ENCODE measurements around the gene IFT52.
"Not testable (repeated sequence)": the region's sequence is repeated elsewhere in the genome, so short reads cannot be mapped to it uniquely, and the experiment has no call there.

Gene IFT52

DNA sequence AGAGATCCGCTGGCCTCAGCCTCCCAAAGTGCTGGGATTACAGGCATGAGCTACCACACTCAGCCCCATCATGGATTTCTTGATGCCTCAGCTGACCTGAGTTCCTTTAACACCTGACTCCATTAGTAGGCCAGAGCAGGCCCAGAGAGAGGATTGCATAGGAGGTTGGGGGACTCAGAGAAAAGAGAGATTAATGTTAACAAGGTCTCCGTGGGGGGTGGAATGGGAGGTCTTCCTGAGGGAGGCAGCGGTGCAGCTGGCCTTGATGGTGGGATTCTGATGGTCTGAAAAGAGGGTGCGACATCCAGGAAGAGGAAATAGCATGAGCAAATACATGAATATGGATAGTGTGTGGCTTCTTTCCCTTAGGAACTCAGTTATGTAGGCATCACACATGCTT, 22.0 kb upstream of the IFT52 start:
- no peak for DNase-seq

DNA sequence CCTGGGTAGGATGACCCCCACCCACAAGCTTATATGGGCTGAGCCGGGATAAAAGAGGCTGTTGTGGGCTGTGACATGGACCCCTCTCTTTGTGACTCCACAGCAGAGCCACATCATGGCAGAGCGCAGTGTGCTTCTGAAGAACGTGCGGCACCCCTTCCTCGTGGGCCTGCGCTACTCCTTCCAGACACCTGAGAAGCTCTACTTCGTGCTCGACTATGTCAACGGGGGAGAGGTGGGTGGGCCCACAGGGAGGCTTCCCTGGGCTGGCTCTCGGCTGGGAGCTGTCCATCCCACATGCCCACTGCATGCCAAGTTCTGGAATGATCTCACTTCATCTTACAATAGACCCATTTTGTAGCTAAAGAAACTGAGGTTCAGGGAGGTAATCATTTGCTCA, 21.5 kb upstream of the IFT52 start:
- DNase-seq, result no peak

DNA sequence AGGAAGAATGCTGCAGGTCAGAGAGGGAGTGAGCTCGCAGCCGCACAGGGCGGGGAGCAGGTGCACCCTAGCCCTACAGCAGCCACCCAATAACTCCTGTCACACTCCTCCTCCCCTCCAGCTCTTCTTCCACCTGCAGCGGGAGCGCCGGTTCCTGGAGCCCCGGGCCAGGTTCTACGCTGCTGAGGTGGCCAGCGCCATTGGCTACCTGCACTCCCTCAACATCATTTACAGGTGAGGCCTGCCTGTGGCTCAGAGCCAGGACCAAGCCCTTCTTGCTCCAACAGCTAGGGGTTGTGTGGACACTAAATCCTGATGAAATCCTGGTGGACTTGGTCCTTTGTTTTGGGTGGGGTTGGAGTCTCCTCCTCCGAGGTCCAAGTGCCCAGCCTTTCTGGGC, 20.2 kb upstream of the IFT52 start:
- DNase-seq, result no peak

DNA sequence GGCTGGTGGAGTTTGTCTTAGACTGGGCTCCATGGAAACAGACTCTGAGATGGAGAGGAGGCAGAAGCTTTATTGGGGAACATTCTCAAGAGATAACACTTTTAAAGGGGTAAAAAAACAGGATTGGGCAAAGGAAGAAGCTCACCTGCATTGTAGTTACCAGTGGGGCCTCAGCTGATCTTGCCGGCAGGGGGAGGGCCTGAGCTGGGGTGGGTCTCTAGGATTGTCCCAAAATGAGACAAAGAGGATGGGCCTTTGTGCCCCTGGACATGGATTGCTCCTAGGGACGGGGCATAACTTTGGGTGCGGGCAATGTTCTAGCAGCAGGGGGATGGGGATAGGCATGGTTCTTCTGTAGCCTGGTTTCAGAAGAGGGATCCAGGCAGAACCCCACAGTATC, 19.4 kb upstream of the IFT52 start:
- DNase-seq, result no peak

DNA sequence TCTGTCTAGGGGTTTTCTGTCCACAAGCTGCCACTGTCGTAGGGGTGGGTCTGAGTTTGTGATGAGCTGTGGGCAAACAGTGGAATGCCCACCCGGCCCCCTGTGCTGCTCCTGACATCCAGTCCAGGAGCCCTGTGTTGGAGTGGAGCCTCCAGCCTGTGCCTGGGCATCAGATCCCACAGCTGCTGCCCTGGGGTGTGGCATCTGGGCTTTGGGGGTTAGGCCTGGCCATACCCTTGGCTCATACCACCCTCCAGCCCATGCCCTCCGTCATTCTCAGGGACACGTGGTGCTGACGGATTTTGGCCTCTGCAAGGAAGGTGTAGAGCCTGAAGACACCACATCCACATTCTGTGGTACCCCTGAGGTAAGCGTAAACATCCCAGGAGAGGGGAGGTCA, 19.0 kb upstream of the IFT52 start:
- no peak for DNase-seq

DNA sequence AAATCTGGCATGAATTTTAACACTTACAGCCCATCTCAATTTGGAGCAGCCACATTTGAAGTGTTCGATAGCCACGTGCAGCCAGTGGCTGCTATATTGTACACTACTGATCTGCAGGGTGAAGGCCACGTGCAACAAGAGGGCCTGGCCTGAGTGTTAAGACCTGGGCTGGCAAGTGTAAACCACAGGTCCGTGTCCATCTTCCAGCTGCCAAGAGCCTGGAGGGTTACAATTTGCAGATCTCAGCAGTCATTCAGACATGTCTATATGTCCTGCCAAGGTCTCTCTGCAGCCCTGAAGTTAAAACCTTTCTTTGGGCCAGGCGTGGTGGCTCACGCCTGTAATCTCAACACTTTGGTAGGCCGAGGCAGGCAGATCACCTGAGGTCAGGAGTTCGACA, 17.8 kb upstream of the IFT52 start:
- DNase-seq, result no peak

DNA sequence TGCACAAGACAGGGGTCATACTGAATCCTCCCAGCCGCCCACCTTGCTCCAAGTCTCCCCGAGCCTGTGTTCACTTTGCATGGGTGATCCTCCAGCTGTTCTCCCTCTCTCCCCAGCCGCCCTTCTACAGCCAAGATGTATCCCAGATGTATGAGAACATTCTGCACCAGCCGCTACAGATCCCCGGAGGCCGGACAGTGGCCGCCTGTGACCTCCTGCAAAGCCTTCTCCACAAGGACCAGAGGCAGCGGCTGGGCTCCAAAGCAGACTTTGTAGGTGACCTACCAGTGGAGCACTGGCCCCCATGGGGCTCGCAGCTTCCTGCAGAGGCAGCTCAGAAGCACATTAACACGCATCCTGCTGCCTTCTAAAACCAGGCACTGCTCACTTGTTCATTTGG, 14.6 kb upstream of the IFT52 start:
- no peak for DNase-seq

DNA sequence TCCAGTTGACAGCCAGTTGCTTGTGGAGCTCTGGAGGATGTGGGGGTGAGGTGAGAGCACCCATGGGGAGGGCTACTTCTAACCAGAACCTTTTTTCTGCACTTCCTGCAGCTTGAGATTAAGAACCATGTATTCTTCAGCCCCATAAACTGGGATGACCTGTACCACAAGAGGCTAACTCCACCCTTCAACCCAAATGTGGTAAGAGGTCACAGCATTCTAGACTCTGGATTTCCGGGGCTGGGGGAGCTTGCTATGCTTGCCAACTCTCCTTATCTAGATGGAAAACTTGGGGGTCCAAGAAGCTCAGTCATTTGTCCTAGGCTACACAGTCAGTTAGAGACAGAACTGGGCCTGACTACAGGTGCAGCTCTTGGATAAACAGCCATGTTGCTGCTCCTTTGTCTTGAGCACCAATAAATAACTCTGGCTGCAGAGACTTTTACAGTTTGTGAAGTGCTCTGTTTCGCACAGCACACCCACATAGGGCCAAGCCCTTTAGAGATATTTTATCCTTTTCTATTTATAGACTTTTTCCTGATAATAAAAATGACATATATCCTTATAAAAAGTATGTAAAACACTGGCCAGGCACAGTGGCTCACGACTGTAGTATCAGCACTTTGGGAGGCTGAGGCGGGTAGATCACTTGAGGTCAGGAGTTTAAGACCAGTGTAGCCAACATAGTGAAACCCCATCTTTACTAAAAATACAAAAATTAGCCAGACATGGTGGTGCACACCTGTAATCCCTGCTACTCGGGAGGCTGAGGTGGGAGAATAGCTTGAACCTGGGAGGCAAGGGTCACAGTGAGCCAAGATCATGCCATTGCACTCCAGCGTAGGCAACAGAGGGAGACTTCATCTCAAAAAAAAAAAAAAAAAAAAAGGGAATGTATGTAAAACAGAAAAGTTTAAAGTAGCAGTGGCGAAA, 10.6 kb upstream of the IFT52 start:
- no peak for DNase-seq

DNA sequence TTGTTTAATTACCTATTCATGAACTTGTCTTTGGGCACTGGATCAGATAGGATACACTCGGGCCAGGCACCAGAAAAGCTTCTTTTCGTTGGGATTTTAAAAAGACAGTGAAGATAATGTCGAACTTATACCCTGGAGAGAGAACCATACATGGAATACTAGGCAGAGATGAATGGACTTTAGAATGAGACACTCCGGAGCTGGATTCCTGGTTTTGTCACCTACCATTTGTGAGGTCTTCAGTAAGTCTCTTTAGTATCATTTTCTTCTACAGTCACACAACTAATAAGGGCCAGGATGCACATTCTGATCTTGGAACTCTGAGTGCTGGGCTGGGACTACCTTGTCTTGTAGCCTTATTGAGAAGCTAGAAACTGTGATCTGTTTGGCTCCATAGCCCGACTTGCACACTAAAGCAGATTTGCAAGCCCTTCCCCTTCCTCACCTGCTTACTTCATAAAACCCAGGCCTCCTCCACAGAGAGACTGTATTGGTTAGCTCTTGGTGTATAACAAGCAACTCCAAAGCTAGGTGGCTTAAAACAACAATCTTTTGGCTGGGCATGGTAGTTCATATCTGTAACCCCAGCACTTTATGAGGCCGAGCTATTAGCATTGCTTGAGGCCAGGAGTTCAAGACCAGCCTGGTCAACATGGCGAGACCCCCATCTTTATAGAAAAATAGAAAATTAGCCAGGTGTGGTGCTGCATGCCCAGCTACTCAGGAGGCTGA, 7.4 kb upstream of the IFT52 start:
- DNase-seq, result no peak

DNA sequence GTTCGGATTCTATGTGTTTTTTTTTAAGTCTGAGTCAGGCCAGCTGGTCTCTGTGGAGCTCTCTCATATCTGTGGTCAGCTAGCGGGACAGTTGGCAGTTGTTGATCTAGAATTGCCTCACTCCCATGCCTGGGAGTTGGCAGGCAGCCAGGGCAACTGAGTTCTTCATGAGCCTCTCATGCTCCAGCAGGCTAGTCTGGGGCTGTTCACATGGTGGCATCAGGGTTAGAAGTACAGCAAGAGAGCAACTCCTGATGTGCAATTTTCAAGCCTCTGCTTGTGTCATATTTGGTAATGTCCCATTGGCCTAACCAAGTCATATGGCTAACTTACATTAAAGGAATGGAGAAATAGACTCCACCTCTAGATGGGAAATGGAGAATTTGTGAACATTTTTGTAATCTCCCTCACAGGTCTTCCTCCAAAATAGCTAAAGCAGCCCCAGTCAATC, 6.7 kb upstream of the IFT52 start:
- DNase-seq, result peak; percentile 15

DNA sequence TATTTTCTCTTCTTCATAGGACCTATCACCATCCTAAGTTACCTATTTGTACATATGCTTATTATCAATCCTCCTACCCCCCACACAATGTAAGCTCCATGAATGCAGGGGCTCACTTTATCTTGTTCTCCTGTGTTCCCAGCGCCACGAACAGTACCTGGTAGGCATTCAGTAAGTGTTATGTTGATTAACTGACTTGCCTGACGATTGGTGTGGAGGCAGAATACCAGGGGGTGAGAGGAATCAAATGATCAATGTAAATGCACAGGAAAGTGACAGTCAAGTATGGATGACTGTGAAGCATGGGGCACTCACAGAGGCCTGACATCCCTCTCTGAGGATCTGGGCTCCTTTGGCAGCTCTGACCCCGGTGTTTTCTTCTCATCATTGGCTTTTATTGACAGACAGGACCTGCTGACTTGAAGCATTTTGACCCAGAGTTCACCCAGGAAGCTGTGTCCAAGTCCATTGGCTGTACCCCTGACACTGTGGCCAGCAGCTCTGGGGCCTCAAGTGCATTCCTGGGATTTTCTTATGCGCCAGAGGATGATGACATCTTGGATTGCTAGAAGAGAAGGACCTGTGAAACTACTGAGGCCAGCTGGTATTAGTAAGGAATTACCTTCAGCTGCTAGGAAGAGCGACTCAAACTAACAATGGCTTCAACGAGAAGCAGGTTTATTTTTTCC, 6.1 kb upstream of the IFT52 start:
- DNase-seq, result no peak

DNA sequence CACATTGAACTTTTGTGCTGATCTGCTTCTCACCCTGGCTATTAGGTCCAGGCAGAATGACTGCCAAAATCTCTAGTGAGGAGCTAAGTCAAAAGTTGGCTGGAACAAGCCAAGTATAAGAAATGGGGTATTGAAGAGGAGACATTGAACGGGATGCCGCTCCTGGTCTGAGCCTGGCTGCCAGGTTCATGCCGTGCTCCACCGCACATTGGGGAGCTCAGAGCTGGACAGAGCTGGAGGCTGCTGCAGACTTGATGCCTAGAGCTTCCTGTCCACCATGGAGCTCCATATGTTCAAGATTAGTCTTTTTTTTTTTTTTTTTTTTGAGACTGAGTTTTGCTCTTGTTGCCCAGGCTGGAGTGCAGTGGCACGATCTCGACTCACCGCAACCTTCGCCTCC, 4.1 kb upstream of the IFT52 start:
- DNase-seq, result no peak

DNA sequence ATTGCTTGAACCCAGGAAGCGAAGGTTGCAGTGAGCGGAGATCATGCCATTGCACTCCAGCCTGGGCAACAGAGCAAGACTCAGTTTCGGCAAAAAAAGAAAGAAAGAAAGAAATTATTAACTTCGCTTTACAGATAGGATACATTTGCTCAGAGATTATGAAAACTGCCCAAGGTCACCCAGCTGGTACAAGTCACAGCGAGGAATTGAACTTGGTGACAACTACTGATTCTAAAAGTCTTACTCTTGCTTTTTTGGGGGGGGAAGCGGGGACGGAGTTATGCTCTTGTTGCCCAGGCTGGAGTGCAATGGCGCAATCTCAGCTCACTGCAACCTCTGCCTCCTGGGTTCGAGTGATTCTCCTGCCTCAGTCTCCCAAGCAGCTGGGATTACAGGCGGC, 2.2 kb upstream of the IFT52 start:
- DNase-seq, result not testable (repeated sequence)

DNA sequence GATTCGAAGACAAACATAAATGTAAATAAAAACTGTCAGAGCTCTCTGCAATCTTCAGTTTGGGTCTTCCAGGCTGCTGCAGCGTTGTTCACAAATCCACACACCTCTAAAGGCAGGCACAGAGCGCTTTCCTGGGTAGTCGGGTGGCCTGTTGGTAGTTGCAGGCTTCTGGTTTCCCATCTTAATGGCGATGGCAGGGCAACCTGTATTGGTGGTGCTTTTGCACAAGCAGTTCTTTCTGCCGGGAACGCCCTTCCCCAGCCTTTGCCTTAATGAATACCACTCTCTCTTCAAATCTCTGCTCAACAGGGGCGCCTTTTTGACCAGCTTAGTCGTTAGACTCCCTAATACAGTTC, 723 bp upstream of the IFT52 start:
- no peak for DNase-seq

DNA sequence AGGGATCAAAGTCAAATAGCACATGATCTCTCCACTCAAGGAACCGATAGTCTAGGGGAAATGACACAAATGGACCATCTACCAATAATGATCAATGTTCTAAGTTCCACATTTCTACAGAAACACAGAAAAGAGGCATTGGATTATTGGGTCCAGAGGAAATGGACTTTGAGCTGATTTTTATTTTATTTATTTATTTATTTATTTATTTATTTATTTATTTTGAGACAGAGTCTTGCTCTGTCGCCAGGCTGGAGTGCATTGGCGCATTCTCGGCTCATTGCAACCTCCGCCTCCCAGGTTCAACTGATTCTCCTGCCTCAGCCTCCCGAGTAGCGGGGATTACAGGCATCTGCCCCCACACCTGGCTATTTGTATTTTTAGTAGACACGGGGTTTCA, 11.2 kb downstream of the IFT52 start:
- not testable (repeated sequence) for DNase-seq

DNA sequence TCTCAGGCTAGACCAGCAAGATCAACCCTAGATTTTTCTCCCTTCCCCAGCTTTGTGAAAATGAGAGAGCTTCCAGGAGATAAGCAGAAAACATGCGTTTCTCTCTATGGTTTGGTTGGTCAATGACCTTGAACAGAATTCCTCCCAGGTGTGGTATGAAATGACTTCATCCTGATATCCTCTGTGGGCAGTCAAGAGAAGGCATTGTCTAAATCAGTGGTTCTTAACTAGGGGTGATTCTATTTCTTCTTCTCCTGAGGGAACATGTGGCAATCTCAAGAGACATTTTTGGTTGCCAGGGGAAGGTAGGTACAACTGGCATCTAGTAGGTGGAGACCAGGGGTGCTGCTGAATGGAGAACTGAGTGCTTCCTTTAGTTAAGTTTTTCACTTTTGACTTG, 12.4 kb downstream of the IFT52 start:
- DNase-seq, result no peak

DNA sequence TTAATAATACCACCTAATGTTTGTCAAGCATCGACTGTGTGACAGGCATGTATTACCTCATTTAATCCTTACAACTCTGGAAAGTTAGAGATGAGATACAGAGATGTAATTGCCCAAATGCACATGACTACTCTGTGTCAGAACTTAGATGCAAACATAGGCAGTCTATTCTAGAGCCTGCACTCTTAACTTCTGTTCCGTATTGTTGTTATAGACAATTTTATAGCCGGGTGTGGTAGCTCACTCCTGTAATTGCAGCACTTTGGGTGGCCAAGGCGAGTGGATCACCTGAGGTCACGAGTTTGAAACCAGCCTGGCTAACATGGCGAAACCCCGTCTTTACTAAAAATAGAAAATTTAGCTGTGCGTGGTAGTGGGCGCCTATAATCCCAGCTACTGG, 15.0 kb downstream of the IFT52 start:
- no peak for DNase-seq

DNA sequence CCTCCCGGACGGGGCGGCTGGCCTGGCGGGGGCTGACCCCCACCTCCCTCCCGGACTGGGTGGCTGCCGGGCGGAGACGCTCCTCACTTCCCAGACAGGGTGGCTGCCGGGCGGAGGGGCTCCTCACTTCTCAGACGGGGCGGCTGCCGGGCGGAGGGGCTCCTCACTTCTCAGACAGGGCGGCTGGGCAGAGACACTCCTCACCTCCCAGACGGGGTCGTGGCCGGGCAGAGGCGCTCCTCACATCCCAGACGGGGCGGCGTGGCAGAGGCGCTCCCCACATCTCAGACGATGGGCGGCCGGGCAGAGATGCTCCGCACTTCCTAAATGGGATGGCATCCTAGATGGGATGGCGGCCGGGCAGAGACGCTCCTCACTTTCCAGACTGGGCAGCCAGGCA, 16.5 kb downstream of the IFT52 start:
- not testable (repeated sequence) for DNase-seq

DNA sequence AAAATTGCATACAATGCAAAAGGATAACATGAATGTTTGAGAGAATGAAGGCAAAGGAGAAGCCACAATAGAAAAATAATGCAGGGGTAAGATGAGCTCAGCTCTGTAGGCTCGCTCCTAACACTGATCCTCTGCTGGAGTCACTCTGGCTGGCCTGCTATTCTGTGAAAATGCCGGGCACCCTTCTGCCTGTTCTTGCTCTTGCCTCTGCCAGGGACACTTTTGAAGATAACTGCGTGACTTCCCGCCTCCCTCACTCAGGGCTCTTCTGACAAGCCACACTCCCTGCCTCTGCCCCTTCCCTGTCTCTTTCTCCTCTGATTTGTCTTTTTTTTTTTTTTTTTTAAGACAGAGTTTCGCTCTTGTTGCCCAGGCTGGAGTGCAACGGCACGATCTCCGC, 40.9 kb downstream of the IFT52 start:
- no peak for DNase-seq

DNA sequence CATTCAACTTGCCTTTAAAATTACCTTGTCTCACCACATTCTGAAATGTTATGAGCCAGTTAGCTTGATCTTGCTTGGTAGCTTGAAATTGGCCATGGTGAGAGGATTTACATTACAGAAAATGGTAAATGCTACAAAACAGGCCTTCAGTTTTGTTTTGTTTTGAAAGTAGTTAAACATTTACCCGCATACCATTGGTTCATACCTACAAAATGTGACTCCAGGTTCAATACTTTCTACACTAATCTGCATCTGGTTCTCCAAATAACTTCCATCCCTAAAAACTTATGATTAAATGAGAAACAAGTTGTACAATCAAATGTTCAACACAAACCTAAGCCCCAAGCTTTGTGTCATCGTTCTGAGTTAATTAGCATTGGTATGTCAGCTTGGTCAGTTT, 45.7 kb downstream of the IFT52 start:
- DNase-seq, result no peak

DNA sequence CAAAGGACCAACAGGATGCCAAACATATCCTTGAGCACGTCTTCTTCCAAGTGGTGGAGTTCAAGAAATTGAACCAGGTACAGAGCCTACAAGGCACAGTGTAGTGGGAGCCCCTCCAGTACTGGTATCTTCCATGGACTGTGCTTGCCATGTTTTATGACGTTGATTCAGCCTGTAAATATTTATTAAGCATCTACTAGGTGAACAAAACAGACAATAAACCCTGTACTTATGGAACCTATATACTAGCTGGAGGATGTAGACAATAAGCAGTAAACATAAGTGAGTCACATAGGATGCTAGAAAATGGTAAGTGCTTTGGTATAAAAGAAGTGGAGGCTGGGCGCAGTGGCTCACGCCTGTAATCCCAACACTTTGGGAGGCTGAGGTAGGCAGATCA, 51.8 kb downstream of the IFT52 start:
- DNase-seq, result no peak

DNA sequence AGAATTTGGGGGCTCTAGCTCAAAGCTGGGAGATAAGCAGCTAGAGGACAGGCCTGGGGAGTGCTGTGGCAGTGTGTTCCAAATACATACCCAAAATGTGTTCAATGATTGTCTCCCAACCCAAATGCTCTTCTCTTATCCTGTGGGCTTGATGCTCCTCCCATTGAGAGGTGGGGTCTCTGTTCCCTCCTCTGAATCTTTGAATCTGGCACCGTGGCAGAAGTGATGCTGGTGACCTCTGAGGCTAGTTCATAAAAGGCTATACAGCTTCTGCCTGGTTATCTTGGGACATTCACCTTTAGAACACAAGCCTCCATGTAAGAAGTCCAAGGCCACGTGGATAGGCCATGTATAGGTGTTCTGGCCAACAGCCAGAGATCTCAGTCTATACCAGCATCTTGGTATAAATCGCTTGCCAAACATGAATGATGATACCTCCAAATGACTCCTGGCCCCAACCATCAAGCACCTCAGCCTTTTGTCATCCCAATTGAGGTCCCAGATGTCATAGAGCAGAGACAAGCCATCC, 60.3 kb downstream of the IFT52 start:
- no peak for DNase-seq

DNA sequence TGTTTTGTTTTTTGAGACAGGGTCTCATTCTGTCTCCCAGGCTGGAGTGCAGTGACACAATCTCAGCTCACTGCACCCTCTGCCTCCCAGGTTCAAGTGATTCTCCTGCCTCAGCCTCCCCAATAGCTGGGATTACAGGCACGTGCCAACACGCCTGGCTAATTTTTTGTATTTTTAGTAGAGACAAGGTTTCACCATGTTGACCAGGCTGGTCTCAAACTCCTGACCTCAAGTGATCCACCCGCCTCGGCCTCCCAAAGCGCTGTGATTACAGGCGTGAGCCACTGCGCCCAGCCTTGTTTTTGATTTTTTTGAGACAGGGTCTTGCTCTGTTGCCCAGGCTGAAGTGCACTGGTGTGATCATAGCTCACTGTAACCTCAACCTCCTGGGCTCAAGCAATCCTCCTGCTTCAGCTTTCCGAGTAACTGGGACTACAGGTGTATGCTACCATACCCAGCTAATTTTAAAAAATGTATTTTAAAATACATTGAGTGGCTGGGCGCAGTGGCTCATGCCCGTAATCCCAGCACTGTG, 61.0 kb downstream of the IFT52 start:
- not testable (repeated sequence) for DNase-seq

Measured in NCI-H2171 treated with DMSO at 0.1 percent for 48 hours (cell line).